Gastrocnemius medialis (tissue), 4 donors: ENCODE results near the gene DNAJC27. TPM values are rescaled to one million over a fixed set of nuclear protein-coding genes. Genes with fewer than 3 reads are reported as not detected.

Source experiments
- ATAC-seq, 2 donors: fragments of 150-250 bp; one replicate each; pipeline ENCODE4 v1.9.1; 2016
- DNase-seq, 2 donors: peaks; one replicate each; pipeline ENCODE4 v3.0.0-alpha.2; 2019
- H3K27ac ChIP-seq, 4 donors: fragments of 200-600 bp; sonication (generic); 1 replicate in 1 of 4; 2 replicates in 3 of 4; pipeline ENCODE4 v1.5.1; 2016 to 2018; ENCODE audit warnings: mild to moderate bottlenecking in 2 of 4, moderate library complexity in 1 of 4
- H3K27me3 ChIP-seq, 3 donors: fragments of 200-600 bp; sonication (generic) in 2 of 3; 1 replicate in 1 of 3; 2 replicates in 2 of 3; pipeline versions ENCODE4 v1.5.1 to v1.6.0; 2016 to 2019; ENCODE audit warnings: mild to moderate bottlenecking in 1 of 3, moderate library complexity in 1 of 3
- H3K36me3 ChIP-seq, 2 donors: fragments of 200-600 bp; sonication (generic) in 1 of 2; one replicate each; pipeline ENCODE4 v1.5.1; 2017 to 2018
- H3K4me1 ChIP-seq, 2 donors: fragments of 200-600 bp; sonication (generic) in 1 of 2; one replicate each; pipeline ENCODE4 v1.5.1; 2016 to 2017; ENCODE audit warnings: mild to moderate bottlenecking in 2 of 2
- H3K4me3 ChIP-seq, 4 donors: fragments of 200-600 bp; sonication (generic) in 3 of 4; 1 replicate in 1 of 4; 2 replicates in 3 of 4; pipeline ENCODE4 v1.5.1; 2016 to 2019; ENCODE audit warnings: mild to moderate bottlenecking in 2 of 4
- H3K9me3 ChIP-seq, 3 donors: fragments of 200-600 bp; sonication (generic) in 2 of 3; 1 replicate in 1 of 3; 2 replicates in 2 of 3; pipeline ENCODE4 v1.5.1; 2016 to 2019
- POLR2A ChIP-seq, 2 donors: fragments of 450-650 bp; IDR thresholded peaks; one replicate each; pipeline ENCODE4 v1.6.1; 2017; ENCODE audit warnings: antibody characterized with exemption in 2 of 2, mild to moderate bottlenecking in 2 of 2, moderate library complexity in 2 of 2
- in situ Hi-C, 4 donors: fragments of 200-750 bp; cut with MboI; loops; one replicate each; pipeline versions ENCODE4 v1.15.0 to v1.8.0; 2017; ENCODE audit warnings: low sequenced_read_pairs in 4 of 4
- intact Hi-C: fragments of 100-400 bp; cut with DNase I; formaldehyde crosslinking; loops from one replicate; pipeline ENCODE4 v1.15.1; 2023; ENCODE audit warnings: low total_unique reads
- total RNA-seq, 4 donors: library from RNA; depleted of rRNA; stranded (reverse); fragments of >200 nt; gene quantifications; one replicate each; pipeline versions ENCODE4 v1.1.0 to v1.2.3, GENCODE V29; 2016
- TF ChIP-seq, protein P1 (sequence below), 5 experiments: fragments of 450-650 bp in 3 of 5; fragments of 200-600 bp in 2 of 5; sonication (generic) in 2 of 5; IDR thresholded peaks in 4 of 5; conservative IDR thresholded peaks in 1 of 5; 1 replicate in 4 of 5; 2 replicates in 1 of 5; pipeline ENCODE4 v1.5.1; 2016 to 2019; ENCODE audit warnings: antibody characterized with exemption in 5 of 5, mild to moderate bottlenecking in 3 of 5, moderate library complexity in 3 of 5

DNAJC27 gene
- total RNA-seq, 4 donors from 2014 or later, result 3.0 to 11.0 (median 4.9) TPM

GRCh38 chr2:24918326-24919036 is 53.3 kb downstream of the DNAJC27 start:
- H3K4me1 ChIP-seq, result no peaks in the 10 kb centered on the region
- in situ Hi-C loops (no loop called here), intact Hi-C loops (no loop called here)
- ATAC-seq (no peak), DNase-seq (no peak)
- H3K4me3 ChIP-seq, result peak overlapping the region; percentile 46 to 60 (median 53)
- TF ChIP-seq, protein P1, sequence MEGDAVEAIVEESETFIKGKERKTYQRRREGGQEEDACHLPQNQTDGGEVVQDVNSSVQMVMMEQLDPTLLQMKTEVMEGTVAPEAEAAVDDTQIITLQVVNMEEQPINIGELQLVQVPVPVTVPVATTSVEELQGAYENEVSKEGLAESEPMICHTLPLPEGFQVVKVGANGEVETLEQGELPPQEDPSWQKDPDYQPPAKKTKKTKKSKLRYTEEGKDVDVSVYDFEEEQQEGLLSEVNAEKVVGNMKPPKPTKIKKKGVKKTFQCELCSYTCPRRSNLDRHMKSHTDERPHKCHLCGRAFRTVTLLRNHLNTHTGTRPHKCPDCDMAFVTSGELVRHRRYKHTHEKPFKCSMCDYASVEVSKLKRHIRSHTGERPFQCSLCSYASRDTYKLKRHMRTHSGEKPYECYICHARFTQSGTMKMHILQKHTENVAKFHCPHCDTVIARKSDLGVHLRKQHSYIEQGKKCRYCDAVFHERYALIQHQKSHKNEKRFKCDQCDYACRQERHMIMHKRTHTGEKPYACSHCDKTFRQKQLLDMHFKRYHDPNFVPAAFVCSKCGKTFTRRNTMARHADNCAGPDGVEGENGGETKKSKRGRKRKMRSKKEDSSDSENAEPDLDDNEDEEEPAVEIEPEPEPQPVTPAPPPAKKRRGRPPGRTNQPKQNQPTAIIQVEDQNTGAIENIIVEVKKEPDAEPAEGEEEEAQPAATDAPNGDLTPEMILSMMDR (IDR thresholded peaks at IDR 0.05 in 4 of 5, conservative IDR thresholded peaks at IDR 0.05 in 1 of 5), result no peak
- TF ChIP-seq POLR2A (IDR thresholded peaks at IDR 0.05), result no peak
- no peaks in the 10 kb centered on the region for H3K9me3 ChIP-seq
- H3K36me3 ChIP-seq, result no peaks in the 10 kb centered on the region
- H3K27ac ChIP-seq, result peak overlapping the region; percentile 41 to 63 (median 55)
- H3K27me3 ChIP-seq, result no peaks in the 10 kb centered on the region

GRCh38 chr2:24917731-24918325 is 53.9 kb downstream of the DNAJC27 start:
- Histone ChIP-seq H3K27me3 (no peaks in the 10 kb centered on the region), H3K27ac (peak overlapping the region in 3 of 4 donors; percentile 24 to 63 (median 48)), H3K9me3 (no peaks in the 10 kb centered on the region), H3K36me3 (no peaks in the 10 kb centered on the region), H3K4me3 (peak overlapping the region; percentile 17 to 60 (median 38)), H3K4me1 (no peaks in the 10 kb centered on the region)
- TF ChIP-seq, protein P1 (IDR thresholded peaks at IDR 0.05 in 4 of 5, conservative IDR thresholded peaks at IDR 0.05 in 1 of 5), result no peak
- no peak for TF ChIP-seq POLR2A (IDR thresholded peaks at IDR 0.05)
- no peak for DNase-seq
- no peak for ATAC-seq
- in situ Hi-C loops, result no loop called here
- intact Hi-C loops, result no loop called here

GRCh38 chr2:24917086-24917485 is 54.7 kb downstream of the DNAJC27 start:
- H3K4me3 ChIP-seq, result peak overlapping the region in 2 of 4 donors; percentile 55 to 60
- DNase-seq (no peak), ATAC-seq (no peak)
- TF ChIP-seq, protein P1 (IDR thresholded peaks at IDR 0.05 in 4 of 5, conservative IDR thresholded peaks at IDR 0.05 in 1 of 5), result no peak
- no peak for TF ChIP-seq POLR2A (IDR thresholded peaks at IDR 0.05)
- H3K9me3 ChIP-seq, result no peaks in the 10 kb centered on the region
- in situ Hi-C loops (no loop called here), intact Hi-C loops (no loop called here)
- no peaks in the 10 kb centered on the region for H3K4me1 ChIP-seq
- H3K36me3 ChIP-seq, result no peaks in the 10 kb centered on the region
- H3K27me3 ChIP-seq, result no peaks in the 10 kb centered on the region
- H3K27ac ChIP-seq, result peak overlapping the region in 3 of 4 donors; percentile 26 to 63 (median 48)

DNA sequence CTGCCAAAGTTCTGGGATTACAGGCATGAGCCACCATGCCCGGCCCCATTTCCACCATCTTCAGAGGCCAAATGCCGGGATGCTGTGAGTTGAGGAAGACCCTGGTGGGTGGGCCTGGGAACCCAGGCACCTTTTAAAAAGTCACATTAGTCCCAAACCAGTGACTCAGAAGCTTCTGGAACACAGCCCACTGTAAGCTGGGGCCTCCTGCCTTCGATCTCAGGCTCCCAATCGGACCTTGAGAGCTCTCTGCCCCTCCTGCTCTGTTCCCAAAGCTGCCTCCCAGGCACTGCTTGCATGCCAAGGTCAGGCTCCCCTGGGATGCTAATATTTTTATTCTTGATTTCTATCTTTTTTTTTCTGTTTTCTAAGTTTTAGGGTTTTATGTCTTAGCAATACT is 56.0 kb downstream of the DNAJC27 start:
- H3K4me3 ChIP-seq, result peak overlapping the region in 1 of 4 donors; percentile 60
- peak overlapping the region in 2 of 4 donors; percentile 48 to 63 for H3K27ac ChIP-seq
- no peak for TF ChIP-seq POLR2A (IDR thresholded peaks at IDR 0.05)
- H3K27me3 ChIP-seq, result no peaks in the 10 kb centered on the region
- ATAC-seq (no peak), DNase-seq (no peak)
- H3K36me3 ChIP-seq, result no peaks in the 10 kb centered on the region
- no peaks in the 10 kb centered on the region for H3K4me1 ChIP-seq
- in situ Hi-C loops (no loop called here), intact Hi-C loops (no loop called here)
- no peaks in the 10 kb centered on the region for H3K9me3 ChIP-seq

GRCh38 chr2:24915175-24915574 is 56.6 kb downstream of the DNAJC27 start:
- no peak for ATAC-seq
- no peaks in the 10 kb centered on the region for H3K27me3 ChIP-seq
- peak overlapping the region in 1 of 4 donors; percentile 60 for H3K4me3 ChIP-seq
- H3K36me3 ChIP-seq, result no peaks in the 10 kb centered on the region
- intact Hi-C loops, result no loop called here
- no peak for DNase-seq
- TF ChIP-seq POLR2A (IDR thresholded peaks at IDR 0.05), result no peak
- TF ChIP-seq, protein P1 (IDR thresholded peaks at IDR 0.05 in 4 of 5, conservative IDR thresholded peaks at IDR 0.05 in 1 of 5), result no peak
- H3K9me3 ChIP-seq, result no peaks in the 10 kb centered on the region
- H3K27ac ChIP-seq, result peak overlapping the region in 2 of 4 donors; percentile 48 to 63
- H3K4me1 ChIP-seq, result no peaks in the 10 kb centered on the region
- in situ Hi-C loops, result no loop called here
